Measurements from ENCODE around the gene FMN2.

The FMN2 gene

GRCh38 chr1:240435996-240436566 is 344.4 kb downstream of the FMN2 start:
- H3K4me3 ChIP-seq (ENCODE audit: low read length), result no peak overlapping the region
- no peak for DNase-seq (ENCODE audit: low read depth, low spot score)

- no peak for DNase-seq (ENCODE audit: low read depth, low spot score)
- H3K4me3 ChIP-seq (ENCODE audit: low read length), result no peak overlapping the region
Measured at GRCh38 chr1:240441669-240442068, 350.0 kb downstream of the FMN2 start.

- H3K4me3 ChIP-seq (ENCODE audit: low read length), result no peak overlapping the region
- DNase-seq (ENCODE audit: low read depth, low spot score), result no peak
Measured at GRCh38 chr1:240445369-240445768, 353.7 kb downstream of the FMN2 start.

- peak; percentile 17 for DNase-seq (ENCODE audit: low read depth, low spot score)
- no peak overlapping the region for H3K4me3 ChIP-seq (ENCODE audit: low read length)
Measured at GRCh38 chr1:240455228-240455821, 363.6 kb downstream of the FMN2 start.

- H3K4me3 ChIP-seq (ENCODE audit: low read length), result no peak overlapping the region
- no peak for DNase-seq (ENCODE audit: low read depth, low spot score)
Measured at GRCh38 chr1:240457203-240457602, 365.5 kb downstream of the FMN2 start.

GRCh38 chr1:240462277-240462676 is 370.6 kb downstream of the FMN2 start:
- H3K4me3 ChIP-seq (ENCODE audit: low read length), result no peak overlapping the region
- no peak for DNase-seq (ENCODE audit: low read depth, low spot score)

- DNase-seq (ENCODE audit: low read depth, low spot score), result no peak
- no peak overlapping the region for H3K4me3 ChIP-seq (ENCODE audit: low read length)
Measured at GRCh38 chr1:240462766-240463395, 371.2 kb downstream of the FMN2 start.

- H3K4me3 ChIP-seq (ENCODE audit: low read length), result no peak overlapping the region
- no peak for DNase-seq (ENCODE audit: low read depth, low spot score)
Measured at GRCh38 chr1:240464099-240464498, 372.4 kb downstream of the FMN2 start.

GRCh38 chr1:240465531-240465940 is 373.9 kb downstream of the FMN2 start:
- H3K4me3 ChIP-seq (ENCODE audit: low read length), result no peak overlapping the region
- no peak for DNase-seq (ENCODE audit: low read depth, low spot score)

GRCh38 chr1:240466509-240466908 is 374.8 kb downstream of the FMN2 start:
- H3K4me3 ChIP-seq (ENCODE audit: low read length), result no peak overlapping the region
- DNase-seq (ENCODE audit: low read depth, low spot score), result no peak

- no peak for DNase-seq (ENCODE audit: low read depth, low spot score)
- H3K4me3 ChIP-seq (ENCODE audit: low read length), result no peak overlapping the region
Measured at GRCh38 chr1:240467895-240468294, 376.2 kb downstream of the FMN2 start.

GRCh38 chr1:240468656-240469055 is 377.0 kb downstream of the FMN2 start:
- no peak overlapping the region for H3K4me3 ChIP-seq (ENCODE audit: low read length)
- DNase-seq (ENCODE audit: low read depth, low spot score), result no peak

- no peak overlapping the region for H3K4me3 ChIP-seq (ENCODE audit: low read length)
- DNase-seq (ENCODE audit: low read depth, low spot score), result no peak
Measured at GRCh38 chr1:240474133-240474614, 382.5 kb downstream of the FMN2 start.

GRCh38 chr1:240475832-240476231 is 384.1 kb downstream of the FMN2 start:
- DNase-seq (ENCODE audit: low read depth, low spot score), result no peak
- no peak overlapping the region for H3K4me3 ChIP-seq (ENCODE audit: low read length)

GRCh38 chr1:240478536-240478935 is 386.9 kb downstream of the FMN2 start:
- H3K4me3 ChIP-seq (ENCODE audit: low read length), result no peak overlapping the region
- DNase-seq (ENCODE audit: low read depth, low spot score), result no peak

- DNase-seq (ENCODE audit: low read depth, low spot score), result no peak
- no peak overlapping the region for H3K4me3 ChIP-seq (ENCODE audit: low read length)
Measured at GRCh38 chr1:240484804-240485443, 393.2 kb downstream of the FMN2 start.

GRCh38 chr1:240486611-240487010 is 394.9 kb downstream of the FMN2 start:
- no peak overlapping the region for H3K4me3 ChIP-seq (ENCODE audit: low read length)
- DNase-seq (ENCODE audit: low read depth, low spot score), result no peak

- H3K4me3 ChIP-seq (ENCODE audit: low read length), result no peak overlapping the region
- DNase-seq (ENCODE audit: low read depth, low spot score), result no peak
Measured at GRCh38 chr1:240487493-240487892, 395.8 kb downstream of the FMN2 start.

GRCh38 chr1:240491156-240491555 is 399.5 kb downstream of the FMN2 start:
- no peak for DNase-seq (ENCODE audit: low read depth, low spot score)

GRCh38 chr1:240491796-240492195 is 400.1 kb downstream of the FMN2 start:
- no peak overlapping the region for H3K4me3 ChIP-seq (ENCODE audit: low read length)
- DNase-seq (ENCODE audit: low read depth, low spot score), result no peak

More at GRCh38 chr1:240491156-240491555, 399.5 kb downstream of the FMN2 start:
- no peak overlapping the region for H3K4me3 ChIP-seq (ENCODE audit: low read length)

Measured in Jurkat, Clone E6-1 (cell line).